GM19035 (cell line): ENCODE measurements around the gene GIT1.
"Not testable (repeated sequence)": the region's sequence is repeated elsewhere in the genome, so short reads cannot be mapped to it uniquely, and the experiment has no call there.

Source experiments
- ATAC-seq: cut with Tn5 transposase; IDR thresholded peaks from one replicate; pipeline ENCODE4 v1.9.1; 2021; ENCODE audit not compliant: unreplicated experiment

The GIT1 gene

DNA sequence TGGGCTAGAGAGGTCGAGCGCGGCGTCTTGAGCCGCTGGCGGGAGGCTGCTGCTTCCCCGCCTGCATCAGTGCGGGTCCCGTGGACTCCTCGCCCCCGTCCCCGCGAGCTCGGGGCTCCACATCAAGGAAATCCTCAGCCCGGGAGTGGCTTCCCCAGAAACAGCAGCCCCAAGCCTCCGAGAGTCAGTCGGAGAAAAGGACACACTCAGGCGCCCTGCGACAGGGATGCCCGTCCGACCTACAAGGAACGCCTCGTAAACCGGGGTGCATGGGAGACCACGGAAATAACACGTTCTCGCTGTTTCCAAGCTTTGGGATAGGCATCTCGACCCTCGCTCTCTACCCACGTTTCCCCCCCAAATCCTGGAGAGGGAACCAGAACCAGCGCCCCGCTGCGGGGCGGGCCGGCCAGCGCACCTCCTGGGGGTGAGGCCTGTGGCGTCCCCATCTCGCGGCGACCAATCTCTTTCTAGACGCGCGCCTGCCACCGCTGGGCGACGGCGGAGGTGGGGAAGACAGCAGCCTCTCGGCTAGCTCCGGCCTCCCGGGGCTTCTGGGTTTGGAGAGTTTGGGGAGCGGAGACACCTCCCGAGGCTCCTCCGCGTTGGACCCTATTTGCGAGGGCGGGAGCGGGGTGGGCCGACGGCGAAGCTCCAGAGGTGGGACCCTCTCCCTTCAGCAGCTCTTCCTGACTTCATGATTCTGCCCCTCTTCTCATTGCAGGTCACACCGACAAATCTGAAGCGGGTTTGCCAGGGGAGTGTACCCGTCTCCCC is 21.7 kb downstream of the GIT1 start:
- peak; percentile 38 for ATAC-seq

GRCh38 chr17:29567304-29567553 is 22.2 kb downstream of the GIT1 start:
- peak; percentile 12 for ATAC-seq

DNA sequence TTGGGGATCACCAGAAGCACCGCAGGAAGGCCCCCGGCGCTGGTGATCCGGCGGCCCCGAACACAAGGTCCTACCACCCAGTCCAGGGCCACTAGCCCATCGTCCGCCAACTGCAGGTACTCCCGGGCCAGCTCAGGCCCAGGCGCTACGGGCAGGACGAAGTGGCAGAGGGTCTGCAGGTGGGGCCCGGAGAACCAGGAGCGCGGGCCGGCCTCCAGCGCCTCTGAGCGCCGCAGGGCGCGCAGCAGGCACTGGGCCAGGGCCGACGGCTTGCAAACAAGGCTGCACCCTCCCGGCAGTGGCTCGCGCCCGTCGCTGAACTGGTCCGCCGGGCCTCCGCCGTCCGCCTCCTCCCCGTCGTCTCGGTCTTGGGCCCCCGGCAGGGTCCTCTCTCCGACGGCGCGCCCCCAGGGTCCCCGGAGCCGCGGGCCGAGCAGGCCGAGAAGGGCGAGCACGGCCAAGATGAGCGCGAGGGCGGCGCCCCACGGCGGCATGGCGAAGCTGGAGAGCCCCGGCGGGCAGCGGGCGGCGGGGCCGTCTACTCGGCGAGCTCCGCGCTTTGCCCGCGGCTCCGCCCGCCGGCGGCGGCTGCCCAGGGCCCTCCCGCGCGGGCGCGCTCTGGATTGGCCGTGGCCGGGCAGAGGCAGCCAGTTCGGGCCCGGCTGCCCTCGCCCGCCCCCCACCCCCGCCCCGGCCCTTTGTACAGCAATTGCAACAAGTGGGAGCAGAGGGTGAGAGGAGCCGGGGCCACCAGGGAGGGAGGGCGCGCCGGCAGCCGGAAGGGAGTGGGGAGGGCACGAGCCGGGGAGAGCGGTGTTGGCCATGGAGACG is 22.8 kb downstream of the GIT1 start, which contains the start of gene ABHD15:
Gene ABHD15 (minus strand): TSS at position 565 of the 831 bp plus-strand sequence. CDS start 71 bp downstream, at position 494.
- ATAC-seq: peak; percentile 30

DNA sequence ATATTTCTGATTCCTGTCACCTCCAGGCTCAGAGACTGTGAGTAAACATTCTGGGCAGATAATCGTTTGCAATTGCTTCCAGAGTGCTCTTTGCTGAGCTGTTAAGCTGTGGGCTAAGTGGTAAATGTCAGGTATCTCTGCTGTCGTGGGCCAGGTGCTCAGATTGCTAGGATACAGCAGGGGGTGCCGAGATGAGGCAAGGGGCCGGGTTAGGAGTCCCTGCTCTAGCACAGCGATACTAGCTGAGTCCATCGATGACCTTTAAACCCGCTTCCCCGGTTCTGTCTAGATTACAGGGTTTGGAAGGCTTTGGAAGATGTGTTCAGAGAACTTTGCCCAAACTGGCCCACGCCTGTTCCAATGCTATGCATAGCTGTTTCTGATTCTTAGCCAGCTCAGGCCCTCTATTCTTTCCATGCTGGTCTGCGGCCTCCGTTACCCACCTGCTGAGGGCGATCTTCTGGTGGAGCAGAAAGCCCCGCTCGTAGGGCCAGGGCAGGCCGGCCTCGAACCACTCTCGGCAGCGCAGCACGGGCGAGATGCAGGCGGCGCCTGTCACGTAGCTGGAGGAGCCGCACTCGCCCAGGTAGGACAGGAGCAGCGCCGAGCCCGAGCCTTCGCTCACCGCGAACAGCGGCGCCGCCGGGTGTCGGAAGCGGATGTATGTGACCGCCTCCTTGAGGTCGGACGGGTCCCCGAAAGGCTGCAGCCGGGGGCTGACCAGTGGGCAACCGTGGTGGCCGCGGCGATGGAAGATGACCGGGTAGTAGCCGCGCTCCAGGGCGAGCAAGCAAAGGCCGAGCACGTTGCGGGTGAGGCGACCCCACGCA is 23.6 kb downstream of the GIT1 start:
- ATAC-seq: peak; percentile 24

- no peak for ATAC-seq
These were observed 25.6 kb downstream of the GIT1 start for GRCh38 chr17:29563816-29564215.

DNA sequence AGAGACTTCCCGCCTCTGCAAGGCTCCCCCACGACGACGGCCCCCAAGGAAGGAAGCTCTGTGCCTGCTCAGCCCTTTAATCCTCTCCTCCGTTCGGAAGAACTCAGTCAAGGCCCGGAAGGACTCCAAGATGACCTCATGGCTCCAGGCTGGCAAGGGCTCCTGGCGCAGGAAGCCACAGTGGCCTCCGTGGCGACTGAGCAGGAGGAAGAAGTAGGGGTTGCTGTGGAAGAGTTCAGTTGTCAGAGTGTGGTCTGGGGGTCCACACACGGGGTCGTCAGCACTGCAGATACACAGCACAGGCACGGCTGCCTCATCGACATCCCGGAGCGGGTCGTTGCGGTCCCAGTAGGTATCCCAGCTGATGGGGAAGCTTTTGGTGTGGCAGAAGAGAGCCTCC is 26.8 kb downstream of the GIT1 start:
- no peak for ATAC-seq

DNA sequence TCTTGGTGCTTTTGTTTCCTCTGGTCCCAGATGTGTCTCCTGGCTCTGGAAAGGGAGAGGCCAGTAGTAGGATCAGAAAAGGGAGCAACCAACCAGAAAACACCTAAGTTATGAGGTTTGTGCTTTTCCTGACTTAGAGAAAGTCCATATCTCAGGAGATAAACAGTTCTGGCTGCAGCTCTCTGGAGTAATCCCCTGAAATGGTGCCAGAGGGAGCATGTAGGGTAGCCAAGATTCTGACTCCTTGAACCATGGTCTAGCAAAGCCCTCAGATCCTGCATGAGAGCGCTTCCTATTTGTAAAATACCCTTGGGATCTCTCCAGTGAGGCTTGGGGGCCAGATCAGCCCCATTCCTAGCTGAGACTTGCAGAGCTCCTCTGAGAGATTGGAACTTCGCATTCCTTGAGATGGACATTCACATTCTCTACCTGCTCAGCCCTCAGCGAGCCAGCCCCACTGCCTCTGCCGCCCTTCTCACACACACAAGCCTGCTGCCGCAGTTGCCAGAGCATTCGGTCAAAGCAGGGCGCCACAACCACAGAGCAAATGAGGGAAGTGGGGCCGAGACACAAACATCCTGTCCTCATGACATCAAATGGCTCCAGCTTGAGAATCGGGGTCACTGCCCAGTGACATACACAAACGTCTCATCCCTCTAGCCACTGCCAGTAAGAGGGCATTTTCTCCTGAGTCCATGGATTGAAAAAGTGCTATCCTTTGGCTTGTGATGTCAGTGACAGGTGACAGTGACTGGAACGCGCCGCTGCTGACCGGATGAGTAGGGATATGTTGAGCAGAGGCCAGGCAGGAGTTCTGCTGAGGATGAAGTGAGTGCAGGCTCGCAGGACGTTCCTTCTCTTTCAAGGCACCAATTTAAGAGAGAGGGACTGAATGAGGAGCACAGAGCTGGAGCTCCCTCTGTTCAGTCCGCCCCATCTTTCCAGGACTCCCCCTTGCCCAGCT is 27.6 kb downstream of the GIT1 start:
- no peak for ATAC-seq

GRCh38 chr17:29560316-29560715 is 29.1 kb downstream of the GIT1 start:
- no peak for ATAC-seq

DNA sequence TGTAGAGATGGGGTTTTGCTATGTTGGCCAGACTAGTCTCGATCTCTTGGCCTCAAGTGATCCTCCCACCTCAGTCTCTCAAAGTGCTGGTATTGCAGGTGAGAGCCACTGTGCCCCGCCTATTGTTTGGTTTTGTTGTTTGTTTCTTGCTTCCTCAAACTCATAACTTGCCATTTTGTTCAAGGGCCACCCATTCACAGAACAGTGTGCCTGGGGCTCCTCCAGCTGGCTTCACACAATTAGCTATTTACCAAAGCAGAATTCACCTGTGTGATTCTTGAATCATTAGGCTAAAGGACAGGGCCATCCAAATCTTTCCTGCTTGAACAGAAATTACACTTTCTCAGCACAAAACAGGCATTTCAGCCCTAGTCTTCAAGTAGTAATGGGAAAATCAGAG is 29.8 kb downstream of the GIT1 start:
- ATAC-seq: no peak

GRCh38 chr17:29558139-29558538 is 31.3 kb downstream of the GIT1 start:
- not testable (repeated sequence) for ATAC-seq

- no peak for ATAC-seq
These were observed 31.7 kb downstream of the GIT1 start for GRCh38 chr17:29557739-29558116.

DNA sequence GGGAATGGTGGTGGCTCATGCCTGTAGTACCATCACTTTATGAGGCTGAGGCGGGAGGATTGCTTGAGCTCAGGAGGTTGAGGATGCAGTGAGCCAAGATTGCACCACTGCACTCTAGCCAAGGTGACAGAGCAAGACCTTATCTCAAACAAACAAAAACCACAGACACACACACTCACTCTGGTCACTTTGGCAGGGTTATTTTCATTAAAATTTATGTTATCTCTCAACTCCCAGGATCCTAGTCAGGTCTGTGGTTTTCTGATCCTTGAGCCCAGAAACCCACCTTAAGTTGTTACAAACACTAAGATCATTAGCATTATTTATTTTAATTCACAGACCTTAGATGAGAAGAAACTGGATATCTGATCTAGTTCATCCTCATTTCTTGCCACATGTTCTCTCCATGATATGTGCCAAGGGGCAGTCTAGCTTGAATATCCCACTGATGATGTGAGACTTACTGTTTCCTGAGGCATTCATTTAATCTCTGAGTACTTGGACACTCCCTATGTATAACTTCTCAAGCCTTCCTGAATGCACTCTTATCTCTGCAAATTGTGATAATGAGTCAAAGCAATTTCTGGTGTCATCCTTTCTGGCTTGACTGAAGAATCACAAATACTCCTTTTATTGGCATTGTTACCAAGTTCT is 32.2 kb downstream of the GIT1 start:
- no peak for ATAC-seq

DNA sequence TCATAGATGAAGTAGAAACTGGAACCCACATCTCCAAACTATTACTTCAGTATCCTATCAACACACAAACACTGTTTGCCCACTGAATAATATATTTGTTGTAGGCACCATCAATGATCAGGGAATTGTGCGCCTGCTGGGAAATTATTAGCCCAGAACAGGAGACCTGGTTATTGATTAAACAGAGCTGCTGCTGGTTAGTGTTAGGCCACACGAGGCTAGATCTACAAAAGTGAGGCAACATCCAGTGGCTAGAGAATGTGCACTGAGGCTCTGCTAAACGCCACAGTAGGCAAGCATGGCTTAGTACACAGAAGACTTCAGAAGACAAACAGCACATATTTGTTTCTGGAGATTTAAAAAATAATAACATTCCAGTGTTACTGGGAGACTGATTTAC is 33.6 kb downstream of the GIT1 start:
- ATAC-seq: no peak

GRCh38 chr17:29549177-29549923 is 40.1 kb downstream of the GIT1 start:
- no peak for ATAC-seq

DNA sequence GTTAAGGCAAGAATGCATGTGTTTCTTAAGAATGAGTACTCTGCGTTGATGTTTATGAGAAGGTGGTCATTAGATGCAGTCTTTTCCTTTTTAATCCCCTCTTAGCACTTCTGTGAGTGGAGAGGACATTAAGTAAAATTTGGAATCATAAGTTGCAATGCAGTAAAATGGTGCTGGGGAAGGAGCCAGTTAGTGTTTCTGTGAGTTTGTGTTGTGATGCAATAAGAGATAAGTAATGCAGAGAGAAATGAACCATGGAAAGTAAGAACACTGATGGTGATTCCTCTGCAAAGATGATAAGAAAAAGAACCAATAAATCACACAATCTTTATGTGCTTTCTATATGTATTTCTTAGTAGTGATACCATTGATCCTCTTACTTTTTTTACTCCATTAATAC is 42.6 kb downstream of the GIT1 start:
- ATAC-seq: no peak

GRCh38 chr17:29546085-29546484 is 43.4 kb downstream of the GIT1 start:
- ATAC-seq: no peak

GRCh38 chr17:29544066-29544465 is 45.4 kb downstream of the GIT1 start:
- no peak for ATAC-seq

- no peak for ATAC-seq
These were observed 55.5 kb downstream of the GIT1 start for GRCh38 chr17:29533976-29534375.

DNA sequence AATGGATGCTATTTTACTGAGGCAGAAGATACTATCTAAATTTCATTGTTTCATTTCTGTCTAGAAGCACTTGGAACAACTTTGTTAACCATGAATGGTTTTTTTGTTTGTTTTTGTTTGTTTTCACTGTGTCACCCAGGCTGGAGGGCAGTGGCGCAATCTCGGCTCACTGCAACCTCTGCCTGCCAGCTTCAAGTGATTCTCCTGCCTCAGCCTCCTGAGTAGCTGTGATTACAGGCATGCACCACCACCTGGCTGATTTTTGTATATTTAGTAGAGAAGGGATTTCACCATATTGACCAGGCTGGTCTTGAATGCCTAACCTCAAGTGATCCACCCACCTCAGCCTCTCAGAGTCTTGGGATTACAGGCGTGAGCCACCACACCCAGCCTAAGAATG is 63.1 kb downstream of the GIT1 start:
- no peak for ATAC-seq
